ENCODE data around the gene NRXN3. TPM values are rescaled to one million over a fixed set of nuclear protein-coding genes. Genes with fewer than 3 reads are reported as not detected.

Gene NRXN3
- total RNA-seq, 3 donors from 2014 or later: 2.1 to 27.3 (median 2.6) TPM

GRCh38 chr14:78242086-78242485 lies 71.9 kb downstream of the NRXN3 start:
- intact Hi-C loops (cut with DNase I, micrococcal nuclease): no loop called here
- DNase-seq: no peak
- no peaks in the 10 kb centered on the region for H3K9me3 ChIP-seq
- ATAC-seq: no peak
- TF ChIP-seq CTCF (IDR thresholded peaks at IDR 0.05): no peak
- peaks cover 5% of the 10 kb centered on the region for H3K4me1 ChIP-seq (ENCODE audit: low read depth)
- no peak overlapping the region for H3K4me3 ChIP-seq
- no peaks in the 10 kb centered on the region for H3K36me3 ChIP-seq (ENCODE audit: low read depth)

- H3K9me3 ChIP-seq: no peaks in the 10 kb centered on the region
- intact Hi-C loops (cut with DNase I, micrococcal nuclease): no loop called here
- H3K4me3 ChIP-seq: no peak overlapping the region
- H3K4me1 ChIP-seq (ENCODE audit: low read depth): peaks cover 5% of the 10 kb centered on the region
- DNase-seq: no peak
- ATAC-seq: no peak
- no peak for TF ChIP-seq CTCF (IDR thresholded peaks at IDR 0.05)
- no peaks in the 10 kb centered on the region for H3K36me3 ChIP-seq (ENCODE audit: low read depth)
Observed at GRCh38 chr14:78243187-78243586, 73.0 kb downstream of the NRXN3 start.

DNA sequence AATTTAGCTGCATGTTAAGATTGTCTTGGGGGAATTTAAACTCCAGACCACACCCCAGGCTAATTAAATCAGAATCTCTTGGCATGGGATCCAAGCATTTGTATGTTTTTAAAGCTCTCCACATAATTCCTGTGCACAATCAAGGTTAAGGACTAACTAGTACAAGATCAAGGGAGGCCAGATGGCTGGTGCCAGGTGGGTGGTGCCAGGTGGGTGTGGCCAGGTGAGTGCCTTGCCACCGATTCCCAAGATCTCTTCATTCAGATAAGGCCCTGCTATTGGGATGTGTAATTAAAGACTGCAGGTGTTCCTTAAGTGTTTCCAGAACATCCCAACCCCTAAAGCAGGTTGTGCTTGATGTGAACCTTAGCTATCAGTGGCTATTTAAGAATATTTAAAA lies 75.1 kb downstream of the NRXN3 start:
- Histone ChIP-seq H3K36me3 (ENCODE audit: low read depth) (no peaks in the 10 kb centered on the region), H3K9me3 (no peaks in the 10 kb centered on the region), H3K4me1 (ENCODE audit: low read depth) (peaks cover 5% of the 10 kb centered on the region), H3K4me3 (no peak overlapping the region)
- intact Hi-C loops (cut with DNase I, micrococcal nuclease): no loop called here
- DNase-seq: peak; percentile 75 to 76 (median 76)
- ATAC-seq: peak; percentile 83
- no peak for TF ChIP-seq CTCF (IDR thresholded peaks at IDR 0.05)

- Histone ChIP-seq H3K9me3 (no peaks in the 10 kb centered on the region), H3K4me1 (ENCODE audit: low read depth) (peaks cover 5% of the 10 kb centered on the region), H3K36me3 (ENCODE audit: low read depth) (no peaks in the 10 kb centered on the region), H3K4me3 (no peak overlapping the region)
- no peak for TF ChIP-seq CTCF (IDR thresholded peaks at IDR 0.05)
- intact Hi-C loops (cut with DNase I, micrococcal nuclease): no loop called here
- DNase-seq (no peak), ATAC-seq (no peak)
Observed at GRCh38 chr14:78248501-78249090, 78.4 kb downstream of the NRXN3 start.

- ATAC-seq (no peak), DNase-seq (no peak)
- intact Hi-C loops (cut with DNase I, micrococcal nuclease): no loop called here
- Histone ChIP-seq H3K4me1 (ENCODE audit: low read depth) (no peaks in the 10 kb centered on the region), H3K4me3 (no peak overlapping the region), H3K9me3 (no peaks in the 10 kb centered on the region), H3K36me3 (ENCODE audit: low read depth) (no peaks in the 10 kb centered on the region)
- TF ChIP-seq CTCF (IDR thresholded peaks at IDR 0.05): no peak
Observed at GRCh38 chr14:78251308-78251707, 81.1 kb downstream of the NRXN3 start.

GRCh38 chr14:78253986-78254385 lies 83.8 kb downstream of the NRXN3 start:
- no peak for ATAC-seq

More at GRCh38 chr14:78253986-78254385, 83.8 kb downstream of the NRXN3 start:
- Histone ChIP-seq H3K4me3 (no peak overlapping the region), H3K4me1 (ENCODE audit: low read depth) (no peaks in the 10 kb centered on the region), H3K9me3 (no peaks in the 10 kb centered on the region), H3K36me3 (ENCODE audit: low read depth) (no peaks in the 10 kb centered on the region)
- no peak for DNase-seq
- TF ChIP-seq CTCF (IDR thresholded peaks at IDR 0.05): no peak
- intact Hi-C loops (cut with DNase I, micrococcal nuclease): no loop called here
